ENCODE data around the gene THAP8. TPM values are rescaled to one million over a fixed set of nuclear protein-coding genes. Genes with fewer than 3 reads are reported as not detected.
A peak's percentile ranks its signal among the peaks of the same experiment; 100 is the strongest.

The THAP8 gene
- total and polyA plus RNA-seq, 2 of the 13 experiments (the other 11 are each of a cell fraction or from before 2014, with no cell fraction given), result 1.7 to 3.7 TPM

DNA sequence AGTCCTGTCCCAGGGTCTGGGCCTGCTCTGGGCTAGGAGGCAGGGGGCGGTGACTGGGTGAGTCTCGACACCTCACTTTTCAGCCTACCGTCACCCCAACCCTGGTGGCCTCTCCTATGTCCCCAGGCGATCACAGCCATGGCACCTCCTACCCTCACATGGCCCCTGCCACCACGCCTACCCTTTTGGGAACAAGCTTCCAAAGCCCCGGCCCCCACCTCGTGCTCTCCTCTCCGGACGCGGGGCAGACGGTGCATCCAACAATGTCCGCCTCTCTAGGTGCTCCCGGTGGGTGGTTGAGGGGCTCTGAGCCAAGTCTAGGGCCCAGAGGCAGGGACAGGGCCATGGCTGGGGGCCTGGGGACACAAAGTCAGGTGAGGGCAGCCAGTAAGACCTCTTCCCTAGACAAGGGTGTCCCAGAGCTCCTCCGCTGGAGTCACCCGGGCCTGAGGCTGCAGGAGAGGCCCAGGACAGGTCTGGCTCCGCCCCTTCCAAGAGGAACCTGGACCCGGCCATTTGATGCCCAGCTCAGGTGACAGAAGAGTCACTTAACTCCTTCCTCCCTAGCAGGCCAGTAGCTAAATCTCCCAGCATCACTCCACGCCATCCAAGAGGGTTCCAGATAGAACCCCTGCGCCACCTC is 45.6 kb downstream of the THAP8 start, which contains the start of gene SYNE4 (continued):
- TF ChIP-seq ZNF629 (CRISPR knock-in tag; conservative IDR thresholded peaks at IDR 0.05) (no peak), GTF2F1 (IDR thresholded peaks at IDR 0.05; ENCODE audit: low read length) (no peak), ZNF766 (CRISPR knock-in tag; IDR thresholded peaks at IDR 0.05; ENCODE audit: borderline replicate concordance) (peak; percentile 50; the same call in 1 of the 2 replicates), MAX (IDR thresholded peaks at IDR 0.05) (peak; percentile 72), AKAP8 (CRISPR knock-in tag; IDR thresholded peaks at IDR 0.05) (no peak), CC2D1A (CRISPR knock-in tag; IDR thresholded peaks at IDR 0.05) (no peak), ZBTB39 (CRISPR knock-in tag; IDR thresholded peaks at IDR 0.05) (0 out of 2 replicates have a peak, but pooled peaks have one; percentile 33), PCBP2 (optimal IDR thresholded peaks at IDR 0.05; ENCODE audit: low read depth, low read length, poor library complexity, severe bottlenecking) (no peak), SOX5 (CRISPR knock-in tag; IDR thresholded peaks at IDR 0.05; ENCODE audit: borderline replicate concordance) (0 out of 2 replicates have a peak, but pooled peaks have one; percentile 19), ZNF605 (CRISPR knock-in tag; IDR thresholded peaks at IDR 0.05) (no peak; the same call in 1 of the 2 replicates), PBX2 (CRISPR knock-in tag; IDR thresholded peaks at IDR 0.05) (no peak), ARNTL (CRISPR knock-in tag; IDR thresholded peaks at IDR 0.05) (no peak; the same call in 1 of the 2 replicates), MEIS1 (CRISPR knock-in tag; IDR thresholded peaks at IDR 0.05; ENCODE audit: borderline replicate concordance) (0 out of 2 replicates have a peak, but pooled peaks have one; percentile 45), RFX3 (CRISPR knock-in tag; IDR thresholded peaks at IDR 0.05) (no peak), ZFX (CRISPR knock-in tag; IDR thresholded peaks at IDR 0.05; ENCODE audit: low read depth) (peak; percentile 98), ZBTB7B (CRISPR knock-in tag; IDR thresholded peaks at IDR 0.05) (no peak), ZNF746 (CRISPR knock-in tag; IDR thresholded peaks at IDR 0.05) (no peak; the same call in 1 of the 2 replicates), ZMAT5 (CRISPR knock-in tag; IDR thresholded peaks at IDR 0.05; ENCODE audit: borderline replicate concordance, low read depth) (no peak), SALL2 (CRISPR knock-in tag; IDR thresholded peaks at IDR 0.05) (peak; percentile 12; the same call in 1 of the 2 replicates), NFYB (CRISPR knock-in tag; IDR thresholded peaks at IDR 0.05) (peak; percentile 53; the same call in 1 of the 2 replicates)
- TF ChIP-seq, protein P1, sequence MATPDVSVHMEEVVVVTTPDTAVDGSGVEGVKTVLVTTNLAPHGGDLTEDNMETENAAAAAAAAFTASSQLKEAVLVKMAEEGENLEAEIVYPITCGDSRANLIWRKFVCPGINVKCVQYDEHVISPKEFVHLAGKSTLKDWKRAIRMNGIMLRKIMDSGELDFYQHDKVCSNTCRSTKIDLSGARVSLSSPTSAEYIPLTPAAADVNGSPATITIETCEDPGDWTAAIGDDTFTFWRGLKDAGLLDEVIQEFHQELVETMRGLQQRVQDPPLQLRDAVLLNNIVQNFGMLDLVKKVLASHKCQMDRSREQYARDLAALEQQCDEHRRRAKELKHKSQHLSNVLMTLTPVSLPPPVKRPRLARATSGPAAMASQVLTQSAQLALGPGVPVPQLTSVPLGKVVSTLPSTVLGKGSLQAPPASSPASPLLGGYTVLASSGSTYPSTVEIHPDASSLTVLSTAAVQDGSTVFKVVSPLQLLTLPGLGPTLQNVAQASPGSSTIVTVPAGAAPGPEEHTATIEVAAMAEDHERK (CRISPR knock-in tag; IDR thresholded peaks at IDR 0.05; ENCODE audit: low read depth), result no peak
- TF ChIP-seq, protein P2, sequence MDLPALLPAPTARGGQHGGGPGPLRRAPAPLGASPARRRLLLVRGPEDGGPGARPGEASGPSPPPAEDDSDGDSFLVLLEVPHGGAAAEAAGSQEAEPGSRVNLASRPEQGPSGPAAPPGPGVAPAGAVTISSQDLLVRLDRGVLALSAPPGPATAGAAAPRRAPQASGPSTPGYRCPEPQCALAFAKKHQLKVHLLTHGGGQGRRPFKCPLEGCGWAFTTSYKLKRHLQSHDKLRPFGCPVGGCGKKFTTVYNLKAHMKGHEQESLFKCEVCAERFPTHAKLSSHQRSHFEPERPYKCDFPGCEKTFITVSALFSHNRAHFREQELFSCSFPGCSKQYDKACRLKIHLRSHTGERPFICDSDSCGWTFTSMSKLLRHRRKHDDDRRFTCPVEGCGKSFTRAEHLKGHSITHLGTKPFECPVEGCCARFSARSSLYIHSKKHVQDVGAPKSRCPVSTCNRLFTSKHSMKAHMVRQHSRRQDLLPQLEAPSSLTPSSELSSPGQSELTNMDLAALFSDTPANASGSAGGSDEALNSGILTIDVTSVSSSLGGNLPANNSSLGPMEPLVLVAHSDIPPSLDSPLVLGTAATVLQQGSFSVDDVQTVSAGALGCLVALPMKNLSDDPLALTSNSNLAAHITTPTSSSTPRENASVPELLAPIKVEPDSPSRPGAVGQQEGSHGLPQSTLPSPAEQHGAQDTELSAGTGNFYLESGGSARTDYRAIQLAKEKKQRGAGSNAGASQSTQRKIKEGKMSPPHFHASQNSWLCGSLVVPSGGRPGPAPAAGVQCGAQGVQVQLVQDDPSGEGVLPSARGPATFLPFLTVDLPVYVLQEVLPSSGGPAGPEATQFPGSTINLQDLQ (CRISPR knock-in tag; IDR thresholded peaks at IDR 0.05), result no peak
